NB4 (cell line): Measurements from ENCODE around the gene ZFYVE21.

Source experiments
- POLR2A ChIP-seq: IDR thresholded peaks from 2 replicates; pipeline ENCODE4 v1.6.1; 2011; ENCODE audit warnings: mild to moderate bottlenecking; ENCODE audit not compliant: insufficient read length; ENCODE audit errors: extremely low read depth
- TF ChIP-seq, protein P1 (sequence below): IDR thresholded peaks from one replicate; pipeline ENCODE4 v1.5.1; 2012; ENCODE audit warnings: low read depth, low read length
- TF ChIP-seq, protein P2 (sequence below): IDR thresholded peaks from 2 replicates; pipeline ENCODE4 v1.6.1; 2011; ENCODE audit warnings: low read depth, low read length

DNA sequence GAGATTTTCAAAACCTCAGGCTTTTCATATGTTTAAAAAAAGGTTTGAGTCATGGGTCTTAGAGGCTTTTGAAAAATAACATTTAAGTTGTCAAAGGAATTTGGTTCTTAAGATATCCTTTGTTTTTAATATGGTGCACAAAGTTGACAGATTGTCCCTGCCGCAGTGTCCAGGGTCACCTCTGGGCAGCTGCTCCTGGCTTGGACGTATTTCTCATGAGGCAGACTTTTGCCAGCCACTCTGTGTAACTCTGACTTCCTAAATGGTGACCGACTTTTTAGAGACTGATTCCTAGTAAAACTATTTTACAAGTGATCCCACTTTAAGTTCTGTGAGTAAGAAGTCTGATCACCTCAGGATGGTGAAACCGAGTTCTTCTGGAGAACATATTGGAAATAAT, 27.9 kb upstream of the ZFYVE21 start:
- TF ChIP-seq, protein P1, sequence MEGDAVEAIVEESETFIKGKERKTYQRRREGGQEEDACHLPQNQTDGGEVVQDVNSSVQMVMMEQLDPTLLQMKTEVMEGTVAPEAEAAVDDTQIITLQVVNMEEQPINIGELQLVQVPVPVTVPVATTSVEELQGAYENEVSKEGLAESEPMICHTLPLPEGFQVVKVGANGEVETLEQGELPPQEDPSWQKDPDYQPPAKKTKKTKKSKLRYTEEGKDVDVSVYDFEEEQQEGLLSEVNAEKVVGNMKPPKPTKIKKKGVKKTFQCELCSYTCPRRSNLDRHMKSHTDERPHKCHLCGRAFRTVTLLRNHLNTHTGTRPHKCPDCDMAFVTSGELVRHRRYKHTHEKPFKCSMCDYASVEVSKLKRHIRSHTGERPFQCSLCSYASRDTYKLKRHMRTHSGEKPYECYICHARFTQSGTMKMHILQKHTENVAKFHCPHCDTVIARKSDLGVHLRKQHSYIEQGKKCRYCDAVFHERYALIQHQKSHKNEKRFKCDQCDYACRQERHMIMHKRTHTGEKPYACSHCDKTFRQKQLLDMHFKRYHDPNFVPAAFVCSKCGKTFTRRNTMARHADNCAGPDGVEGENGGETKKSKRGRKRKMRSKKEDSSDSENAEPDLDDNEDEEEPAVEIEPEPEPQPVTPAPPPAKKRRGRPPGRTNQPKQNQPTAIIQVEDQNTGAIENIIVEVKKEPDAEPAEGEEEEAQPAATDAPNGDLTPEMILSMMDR, result no peak
- no peak for TF ChIP-seq POLR2A
- TF ChIP-seq, protein P2, sequence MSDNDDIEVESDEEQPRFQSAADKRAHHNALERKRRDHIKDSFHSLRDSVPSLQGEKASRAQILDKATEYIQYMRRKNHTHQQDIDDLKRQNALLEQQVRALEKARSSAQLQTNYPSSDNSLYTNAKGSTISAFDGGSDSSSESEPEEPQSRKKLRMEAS, result no peak
